ENCODE measurements around the gene HTR1A.

DNA sequence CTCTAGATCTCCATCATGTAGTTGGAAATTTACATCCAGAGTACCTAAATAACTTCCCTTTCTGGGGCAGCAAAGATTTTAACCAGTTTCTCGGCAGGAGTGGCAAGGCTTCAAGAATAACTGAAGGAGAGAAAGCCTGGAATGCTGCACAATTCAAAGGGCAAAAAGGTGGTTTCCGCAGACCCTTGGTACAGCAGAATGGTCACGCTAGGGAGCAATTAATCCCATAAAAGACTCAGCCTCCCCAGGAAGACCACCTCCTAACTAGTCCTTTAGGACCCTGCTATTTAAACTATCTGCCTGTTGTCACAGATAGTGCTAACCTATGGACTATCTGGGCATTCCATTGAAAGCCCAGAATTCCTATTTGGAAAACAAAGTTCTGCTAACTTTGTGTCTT is 3.6 kb downstream of the HTR1A start:
- TF ChIP-seq, protein P1, sequence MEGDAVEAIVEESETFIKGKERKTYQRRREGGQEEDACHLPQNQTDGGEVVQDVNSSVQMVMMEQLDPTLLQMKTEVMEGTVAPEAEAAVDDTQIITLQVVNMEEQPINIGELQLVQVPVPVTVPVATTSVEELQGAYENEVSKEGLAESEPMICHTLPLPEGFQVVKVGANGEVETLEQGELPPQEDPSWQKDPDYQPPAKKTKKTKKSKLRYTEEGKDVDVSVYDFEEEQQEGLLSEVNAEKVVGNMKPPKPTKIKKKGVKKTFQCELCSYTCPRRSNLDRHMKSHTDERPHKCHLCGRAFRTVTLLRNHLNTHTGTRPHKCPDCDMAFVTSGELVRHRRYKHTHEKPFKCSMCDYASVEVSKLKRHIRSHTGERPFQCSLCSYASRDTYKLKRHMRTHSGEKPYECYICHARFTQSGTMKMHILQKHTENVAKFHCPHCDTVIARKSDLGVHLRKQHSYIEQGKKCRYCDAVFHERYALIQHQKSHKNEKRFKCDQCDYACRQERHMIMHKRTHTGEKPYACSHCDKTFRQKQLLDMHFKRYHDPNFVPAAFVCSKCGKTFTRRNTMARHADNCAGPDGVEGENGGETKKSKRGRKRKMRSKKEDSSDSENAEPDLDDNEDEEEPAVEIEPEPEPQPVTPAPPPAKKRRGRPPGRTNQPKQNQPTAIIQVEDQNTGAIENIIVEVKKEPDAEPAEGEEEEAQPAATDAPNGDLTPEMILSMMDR (IDR thresholded peaks at IDR 0.05): no peak
- no peak for TF ChIP-seq POLR2A (IDR thresholded peaks at IDR 0.05)
- no peak for TF ChIP-seq POLR2AphosphoS5 (IDR thresholded peaks at IDR 0.05)
- TF ChIP-seq EP300 (IDR thresholded peaks at IDR 0.05; ENCODE audit: low read depth): no peak

All from transverse colon (tissue), 4 donors.